H1 (cell line): Measurements from ENCODE around the gene RIPK4. TPM values are rescaled to one million over a fixed set of nuclear protein-coding genes. Genes with fewer than 3 reads are reported as not detected.

ENCODE experiments used
- CTCF ChIA-PET: fragments of 300-600 bp; sonication (Branson Sonifier 250); formaldehyde crosslinking; loops from one replicate; lab custom pipeline; 2021; ENCODE audit not compliant: partially characterized antibody; lab: Charles Lee
- POLR2A ChIA-PET: fragments of 300-600 bp; sonication (Branson Sonifier 250); formaldehyde crosslinking; loops from one replicate; lab custom pipeline; 2021; ENCODE audit warnings: inconsistent platforms; ENCODE audit not compliant: partially characterized antibody; lab: Charles Lee
- DNase-seq, 2 experiments: peaks; one replicate each; pipeline versions ENCODE4 v3.0.0 to v3.0.0-alpha.2; 2010 to 2022; ENCODE audit warnings: low spot score in 2 of 2, low read depth in 1 of 2, mixed read lengths in 1 of 2
- FAIRE-seq: peaks from 2 replicates; lab custom pipeline; 2011; peaks lifted over from hg19 to GRCh38; lab: Jason Lieb, UNC
- H2AFZ ChIP-seq: 2 replicates; pipeline ENCODE4 v1.8.1; 2012; ENCODE audit warnings: low read length, inconsistent platforms
- H2AK5ac ChIP-seq: 2 replicates; pipeline ENCODE4 v1.6.1; 2013; ENCODE audit warnings: low read depth, low read length
- H2BK120ac ChIP-seq: replicated peaks from 2 replicates; pipeline ENCODE3; 2013; ENCODE audit warnings: low read depth, low read length, inconsistent platforms
- H2BK12ac ChIP-seq: 2 replicates; pipeline ENCODE4 v1.6.1; 2013; ENCODE audit warnings: low read depth, low read length
- H2BK15ac ChIP-seq: 2 replicates; pipeline ENCODE4 v1.6.1; 2013; ENCODE audit warnings: low read length
- H2BK20ac ChIP-seq: 2 replicates; pipeline ENCODE4 v1.6.1; 2013; ENCODE audit warnings: low read length
- H2BK5ac ChIP-seq: 2 replicates; pipeline ENCODE4 v1.6.1; 2013; ENCODE audit warnings: low read depth, low read length
- H3K14ac ChIP-seq: 2 replicates; pipeline ENCODE4 v1.6.1; 2013; ENCODE audit warnings: inconsistent platforms; ENCODE audit not compliant: insufficient read length
- H3K18ac ChIP-seq: 2 replicates; pipeline ENCODE4 v1.6.1; 2013; ENCODE audit warnings: low read length; ENCODE audit errors: extremely low read depth
- H3K23ac ChIP-seq: 2 replicates; pipeline ENCODE4 v1.6.1; 2013; ENCODE audit warnings: inconsistent platforms; ENCODE audit not compliant: insufficient read length
- H3K23me2 ChIP-seq: 2 replicates; pipeline ENCODE4 v1.6.1; 2013; ENCODE audit warnings: low read depth, low read length
- H3K27ac ChIP-seq: 2 replicates; pipeline ENCODE4 v1.6.1; 2011; ENCODE audit warnings: low read depth, low read length, inconsistent platforms
- H3K27me3 ChIP-seq, 4 experiments: replicated peaks in 1 of 4; 1 replicate in 1 of 4; 2 replicates in 3 of 4; pipeline versions ENCODE4 v1.6.1 to v1.8.1; 2011 to 2013; ENCODE audit warnings: low read length in 3 of 4, mild to moderate bottlenecking in 3 of 4, inconsistent platforms in 2 of 4, mixed read lengths in 2 of 4, moderate library complexity in 1 of 4; ENCODE audit not compliant: control insufficient read depth in 3 of 4, insufficient read depth in 3 of 4; ENCODE audit errors: extremely low read depth in 1 of 4
- H3K36me3 ChIP-seq, 4 experiments: 2 replicates each; pipeline versions ENCODE4 v1.6.1 to v1.8.1; 2011 to 2013; ENCODE audit warnings: mild to moderate bottlenecking in 4 of 4, low read length in 3 of 4, moderate library complexity in 2 of 4, control low read depth in 1 of 4, inconsistent platforms in 1 of 4; ENCODE audit not compliant: insufficient read depth in 4 of 4, control insufficient read depth in 2 of 4
- H3K4ac ChIP-seq: replicated peaks from 2 replicates; pipeline ENCODE3; 2013; ENCODE audit warnings: low read length, low read depth, mixed read lengths, inconsistent platforms; ENCODE audit not compliant: insufficient read length
- H3K4me1 ChIP-seq, 4 experiments: replicated peaks in 1 of 4; 1 replicate in 1 of 4; 2 replicates in 3 of 4; pipeline versions ENCODE4 v1.6.1 to v1.8.1; 2011 to 2013; ENCODE audit warnings: low read length in 3 of 4, inconsistent platforms in 2 of 4, mixed read lengths in 1 of 4; ENCODE audit not compliant: insufficient read depth in 4 of 4, control insufficient read depth in 3 of 4
- H3K4me2 ChIP-seq, 2 experiments: 2 replicates each; pipeline versions ENCODE4 v1.6.1 to v1.8.1; 2011 to 2013; ENCODE audit warnings: low read depth in 2 of 2, low read length in 2 of 2, control low read depth in 1 of 2, inconsistent platforms in 1 of 2, mild to moderate bottlenecking in 1 of 2; ENCODE audit not compliant: insufficient read depth in 1 of 2
- H3K4me3 ChIP-seq, 4 experiments: fragments of 200-600, 300-600 bp in 1 of 4; sonication (generic), shearing (Covaris generic), sonication (Bioruptor Twin) in 1 of 4; 2 replicates each; pipeline versions ENCODE4 v1.5.1 to v1.8.1; 2011 to 2016; ENCODE audit warnings: low read length in 4 of 4, low read depth in 3 of 4, control low read depth in 2 of 4, inconsistent platforms in 2 of 4, mild to moderate bottlenecking in 2 of 4, mixed read lengths in 1 of 4, moderate library complexity in 1 of 4; ENCODE audit not compliant: insufficient read depth in 2 of 4; ENCODE audit errors: extremely low read depth in 1 of 4
- H3K56ac ChIP-seq: replicated peaks from 2 replicates; pipeline ENCODE3; 2013; ENCODE audit warnings: low read depth, mild to moderate bottlenecking, mixed read lengths, low read length, inconsistent platforms; ENCODE audit not compliant: insufficient read length
- H3K79me1 ChIP-seq: 2 replicates; pipeline ENCODE4 v1.6.1; 2013; ENCODE audit warnings: low read depth, low read length, control low read depth
- H3K79me2 ChIP-seq, 2 experiments: 2 replicates each; pipeline versions ENCODE4 v1.6.1 to v1.8.1; 2012 to 2013; ENCODE audit warnings: low read length in 2 of 2, mild to moderate bottlenecking in 2 of 2, inconsistent platforms in 1 of 2; ENCODE audit not compliant: insufficient read depth in 2 of 2, control insufficient read depth in 1 of 2
- H3K9ac ChIP-seq, 4 experiments: replicated peaks in 1 of 4; 1 replicate in 1 of 4; 2 replicates in 3 of 4; pipeline versions ENCODE4 v1.6.1 to v1.8.1; 2011 to 2013; ENCODE audit warnings: low read depth in 3 of 4, low read length in 3 of 4, control low read depth in 2 of 4, mild to moderate bottlenecking in 2 of 4, moderate library complexity in 2 of 4, inconsistent platforms in 1 of 4; ENCODE audit errors: extremely low read depth in 1 of 4
- H3K9me3 ChIP-seq, 2 experiments: 2 replicates each; pipeline versions ENCODE4 v1.6.1 to v1.8.1; 2012 to 2013; ENCODE audit warnings: mild to moderate bottlenecking in 2 of 2, moderate library complexity in 2 of 2, control low read depth in 1 of 2, inconsistent platforms in 1 of 2, low read depth in 1 of 2, low read length in 1 of 2, mixed read lengths in 1 of 2; ENCODE audit not compliant: insufficient read depth in 2 of 2
- H4K20me1 ChIP-seq, 2 experiments: replicated peaks in 1 of 2; 2 replicates each; pipeline versions ENCODE3 to v1.8.1; 2011 to 2013; ENCODE audit warnings: inconsistent platforms in 2 of 2, low read length in 2 of 2, mild to moderate bottlenecking in 1 of 2; ENCODE audit not compliant: insufficient read depth in 2 of 2, control insufficient read depth in 1 of 2
- H4K5ac ChIP-seq: 2 replicates; pipeline ENCODE4 v1.6.1; 2013; ENCODE audit warnings: low read length, low read depth, mixed read lengths, inconsistent platforms; ENCODE audit not compliant: insufficient read length
- H4K8ac ChIP-seq: 2 replicates; pipeline ENCODE4 v1.8.0; 2013; ENCODE audit warnings: mild to moderate bottlenecking, moderate library complexity, low read length, inconsistent platforms; ENCODE audit not compliant: insufficient read depth; ENCODE audit errors: extremely low read depth
- H4K91ac ChIP-seq: replicated peaks from 2 replicates; pipeline ENCODE3; 2013; ENCODE audit warnings: low read length, mixed read lengths, inconsistent platforms; ENCODE audit not compliant: insufficient read length
- CEBPB ChIP-seq: IDR thresholded peaks from 2 replicates; pipeline ENCODE4 v1.6.1; 2012; ENCODE audit warnings: low read depth, low read length
- CHD1 ChIP-seq: IDR thresholded peaks from 2 replicates; pipeline ENCODE4 v1.6.1; 2012; ENCODE audit warnings: low read depth, low read length, improper control_type of control experiment
- CHD2 ChIP-seq: IDR thresholded peaks from 2 replicates; pipeline ENCODE4 v1.6.1; 2012; ENCODE audit warnings: low read length, improper control_type of control experiment
- JUN ChIP-seq: IDR thresholded peaks from 2 replicates; pipeline ENCODE4 v1.6.1; 2011; ENCODE audit warnings: low read depth, mild to moderate bottlenecking, improper control_type of control experiment, low read length
- KDM5A ChIP-seq: fragments of 200-600 bp; IDR thresholded peaks from 2 replicates; pipeline ENCODE4 v1.7.1; 2012; ENCODE audit warnings: mild to moderate bottlenecking, low read length, inconsistent platforms, mixed read lengths
- PHF8 ChIP-seq: fragments of 200-600 bp; sonication (generic); conservative IDR thresholded peaks from 2 replicates; pipeline ENCODE4 v1.7.1; 2012; ENCODE audit warnings: low read depth, mild to moderate bottlenecking, inconsistent platforms, low read length, moderate library complexity
- POLR2A ChIP-seq, 2 experiments: IDR thresholded peaks; 1 replicate in 1 of 2; 2 replicates in 1 of 2; pipeline ENCODE4 v1.6.1; 2011; ENCODE audit warnings: low read depth in 2 of 2, low read length in 2 of 2, mild to moderate bottlenecking in 2 of 2; ENCODE audit errors: control extremely low read depth in 1 of 2
- SIN3A ChIP-seq, 2 experiments: IDR thresholded peaks in 1 of 2; conservative IDR thresholded peaks in 1 of 2; 2 replicates each; pipeline ENCODE4 v1.6.1; 2011 to 2012; ENCODE audit warnings: low read length in 2 of 2, improper control_type of control experiment in 1 of 2, low read depth in 1 of 2, mild to moderate bottlenecking in 1 of 2
- SIX5 ChIP-seq: IDR thresholded peaks from 2 replicates; pipeline ENCODE4 v1.6.1; 2011; ENCODE audit warnings: mild to moderate bottlenecking, low read depth, low read length
- SP2 ChIP-seq: IDR thresholded peaks from 2 replicates; pipeline ENCODE4 v1.6.1; 2012; ENCODE audit warnings: mild to moderate bottlenecking, low read length, inconsistent platforms
- SUZ12 ChIP-seq: fragments of 200-600 bp; sonication (generic); IDR thresholded peaks from 2 replicates; pipeline ENCODE4 v1.6.1; 2012; ENCODE audit warnings: mild to moderate bottlenecking, inconsistent platforms, low read length, moderate library complexity, mixed read lengths
- TAF1 ChIP-seq: IDR thresholded peaks from 2 replicates; pipeline ENCODE4 v1.6.1; 2011; ENCODE audit warnings: mild to moderate bottlenecking, low read depth, low read length
- TBP ChIP-seq: IDR thresholded peaks from 2 replicates; pipeline ENCODE4 v1.6.1; 2011; ENCODE audit warnings: low read depth, low read length, improper control_type of control experiment
- WGBS, 2 experiments: shearing (Covaris generic) in 1 of 2; methylation state at CpG; one replicate each; pipeline versions ENCODE4 v1.1.6 to v1.1.7; 2013 to 2015; ENCODE audit warnings: low lambda C conversion rate in 2 of 2, mixed read lengths in 2 of 2, inconsistent platforms in 1 of 2, low coverage in 1 of 2, missing lambda C conversion rate in 1 of 2; ENCODE audit not compliant: insufficient replicate concordance in 2 of 2, insufficient coverage in 1 of 2, insufficient read length in 1 of 2; ENCODE audit errors: extremely low coverage in 1 of 2, missing lambda C conversion rate in 1 of 2; 5-methylcytosine and 5-hydroxymethylcytosine counted together
- polyA plus RNA-seq, 7 experiments: library from polyadenylated mRNA; depleted of rRNA in 3 of 7; stranded (reverse) in 5 of 7; unstranded in 2 of 7; fragments of >200 nt in 5 of 7; fragments of 200-250 nt in 2 of 7; gene quantifications; 1 replicate in 5 of 7; 2 replicates in 1 of 7; 4 replicates in 1 of 7; pipeline versions ENCODE4 v1.2.1 to v1.2.3, GENCODE V29; 2011 to 2013; ENCODE audit warnings: missing spikeins in 2 of 7, mixed read lengths in 2 of 7
- total RNA-seq: library from RNA; stranded (reverse); fragmentation: NEBNext Ultra II Directional; extraction: Animal tissue kit (Norgen Biotek cat#: 25700); gene quantifications from 2 replicates; pipeline ENCODE4 v1.2.1, GENCODE V29; 2021
- TF ChIP-seq, protein P1 (sequence below): IDR thresholded peaks from 2 replicates; pipeline ENCODE4 v1.6.1; 2012; ENCODE audit warnings: inconsistent platforms

Gene RIPK4
- total and polyA plus RNA-seq, 2 of the 8 experiments (the other 6 are each of a cell fraction or from before 2014, with no cell fraction given): 2.7 to 5.6 TPM

DNA sequence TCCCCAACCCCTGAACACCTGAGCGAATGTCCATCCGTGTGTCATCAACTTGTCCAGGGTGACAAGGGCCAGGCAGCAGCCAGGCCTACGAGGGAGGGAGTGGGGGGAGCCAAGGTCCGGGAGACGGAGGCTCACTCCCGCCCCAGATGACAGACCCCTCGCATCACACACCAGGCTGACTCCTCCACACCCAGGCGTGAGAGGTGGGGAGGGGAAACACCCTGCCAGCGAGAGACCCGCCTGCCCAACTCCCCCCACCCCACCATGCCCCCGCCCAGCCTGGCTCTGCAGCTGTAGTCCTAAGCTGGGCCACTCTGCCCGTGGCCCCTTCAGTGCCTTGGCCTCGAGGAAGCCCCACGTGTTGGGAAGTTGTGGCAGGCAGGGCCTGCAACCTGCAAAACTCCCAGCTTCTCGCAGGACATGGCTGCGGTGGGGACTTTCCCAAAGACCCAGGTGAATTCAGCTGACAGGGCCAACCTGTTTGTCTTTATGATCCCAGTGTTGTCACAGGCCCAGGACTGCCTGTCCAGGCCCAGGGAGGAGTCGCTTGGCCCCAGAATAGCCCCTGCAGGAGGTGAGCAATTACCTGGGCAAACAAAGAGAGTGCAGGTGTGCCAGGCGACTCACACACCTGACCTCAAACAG is 62.9 kb downstream of the RIPK4 start:
- no peaks in the 10 kb centered on the region; a peak in 1 of 7 replicates for H3K27me3 ChIP-seq
- peaks cover 2% of the 10 kb centered on the region; the same call in 1 of the 2 replicates for H3K23me2 ChIP-seq
- no peak for FAIRE-seq
- H2AK5ac ChIP-seq: no peak overlapping the region
- no peak overlapping the region for H4K5ac ChIP-seq
- H2BK120ac ChIP-seq: no peak overlapping the region
- no peak overlapping the region for H3K14ac ChIP-seq
- no peak overlapping the region for H3K23ac ChIP-seq
- H4K8ac ChIP-seq: no peak overlapping the region
- H4K91ac ChIP-seq: no peak overlapping the region
- no peak for DNase-seq
- no peak overlapping the region for H3K4ac ChIP-seq
- ChIA-PET CTCF (interaction anchor here (1.1 kb wide), 1 partner anchor 92 kb away, joined by 4 read pairs; no protein-coding TSS in a partner anchor), POLR2A (no interaction called here)
- no peaks in the 10 kb centered on the region for H4K20me1 ChIP-seq
- H2BK12ac ChIP-seq: no peak overlapping the region
- TF ChIP-seq POLR2A (IDR thresholded peaks at IDR 0.05; ENCODE audit: control extremely low read depth in 1 of 2, low read depth in 2 of 2, low read length in 2 of 2) (no peak), SUZ12 (no peak), SIX5 (no peak), CHD2 (no peak), SP2 (no peak), PHF8 (no peak), CHD1 (no peak), TAF1 (no peak), KDM5A (no peak), SIN3A (conservative IDR thresholded peaks at IDR 0.05 in 1 of 2, IDR thresholded peaks at IDR 0.05 in 1 of 2; ENCODE audit: low read depth in 1 of 2, low read length in 2 of 2) (no peak), CEBPB (no peak), JUN (no peak), TBP (no peak)
- TF ChIP-seq, protein P1, sequence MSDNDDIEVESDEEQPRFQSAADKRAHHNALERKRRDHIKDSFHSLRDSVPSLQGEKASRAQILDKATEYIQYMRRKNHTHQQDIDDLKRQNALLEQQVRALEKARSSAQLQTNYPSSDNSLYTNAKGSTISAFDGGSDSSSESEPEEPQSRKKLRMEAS: no peak
- H2BK20ac ChIP-seq: no peak overlapping the region
- no peaks in the 10 kb centered on the region; a peak in 1 of 4 replicates for H3K9me3 ChIP-seq
- no peak overlapping the region for H3K27ac ChIP-seq
- no peaks in the 10 kb centered on the region for H3K79me2 ChIP-seq
- H3K4me3 ChIP-seq: no peak overlapping the region
- no peak overlapping the region; the same call in 1 of the 2 replicates for H3K18ac ChIP-seq
- 81% methylated on average over 12 of the region's 18 CpGs; no CpG with 5 or more reads in 1 of the 2 experiments for WGBS, 2 experiments
- H2AFZ ChIP-seq: no peak overlapping the region
- no peaks in the 10 kb centered on the region for H3K36me3 ChIP-seq
- peaks cover 0 to 7% (median 0%) of the 10 kb centered on the region in 4 experiments; a peak in 1 of 7 replicates for H3K4me1 ChIP-seq
- no peak overlapping the region for H3K56ac ChIP-seq
- H2BK5ac ChIP-seq: no peak overlapping the region
- H2BK15ac ChIP-seq: no peak overlapping the region; the same call in 1 of the 2 replicates
- H3K79me1 ChIP-seq: no peaks in the 10 kb centered on the region
- no peak overlapping the region for H3K9ac ChIP-seq
- H3K4me2 ChIP-seq: no peak overlapping the region
